Measurements from ENCODE around the gene CTDP1.
"Not testable (repeated sequence)": the region's sequence is repeated elsewhere in the genome, so short reads cannot be mapped to it uniquely, and the experiment has no call there.

Gene CTDP1

DNA sequence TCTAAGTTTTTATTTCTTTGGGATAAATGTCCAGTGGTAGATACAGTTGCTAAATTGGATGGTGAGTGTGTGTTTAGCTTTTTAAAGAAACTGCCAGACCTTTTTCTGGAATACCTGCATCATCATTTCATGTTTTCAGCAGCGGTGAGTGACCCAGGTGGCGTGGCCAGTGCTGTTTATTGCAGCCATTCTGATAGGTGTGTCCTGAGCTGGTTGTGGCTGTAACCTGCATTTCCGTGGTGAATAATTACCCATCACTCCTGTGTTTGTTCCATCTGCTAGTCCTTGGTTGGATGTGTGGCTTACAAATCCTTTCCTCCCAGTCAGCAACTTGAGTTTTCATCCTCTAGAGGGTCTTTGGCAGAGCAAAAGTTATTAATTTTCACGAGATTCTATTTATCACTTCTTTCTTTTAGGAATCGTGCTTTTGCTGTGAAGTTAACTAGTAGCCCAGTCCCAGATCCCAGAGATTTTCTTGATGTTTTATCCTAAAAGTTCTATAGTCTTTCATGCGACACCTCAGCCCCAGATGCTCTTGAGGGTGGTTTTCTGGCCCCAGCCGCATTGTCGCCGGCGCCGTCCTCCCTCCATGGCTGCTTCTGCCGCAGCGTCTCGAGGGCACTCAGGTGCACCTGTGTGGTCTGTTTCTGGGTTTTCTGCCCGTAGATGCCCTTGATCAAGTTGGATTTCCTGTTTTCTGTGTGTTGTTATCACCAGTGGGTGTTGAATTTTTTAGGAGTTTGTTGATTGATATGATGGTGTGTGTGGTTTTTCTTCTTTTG lies 44.9 kb downstream of the CTDP1 start:
- no peak for DNase-seq (ENCODE audit: low spot score)

- no peak for DNase-seq (ENCODE audit: low spot score)
Measured at GRCh38 chr18:79725486-79725885, 45.9 kb downstream of the CTDP1 start.

DNA sequence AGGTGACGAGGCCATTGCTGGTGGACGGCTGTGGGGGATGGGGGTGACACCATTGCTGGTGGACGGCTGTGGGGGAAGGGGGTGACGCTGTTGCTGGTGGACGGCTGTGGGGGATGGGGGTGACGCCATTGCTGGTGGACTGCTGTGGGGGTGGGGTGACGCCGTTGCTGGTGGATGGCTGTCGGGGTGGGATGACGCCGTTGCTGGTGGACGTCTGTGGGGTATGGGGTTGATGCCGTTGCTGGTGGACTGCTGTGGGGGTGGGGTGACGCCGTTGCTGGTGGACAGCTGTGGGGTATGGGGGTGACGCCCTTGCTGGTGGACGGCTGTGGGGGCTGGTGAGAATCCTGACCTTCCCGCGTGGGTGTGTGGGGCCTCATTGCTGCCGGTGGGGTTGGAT lies 47.1 kb downstream of the CTDP1 start:
- DNase-seq (ENCODE audit: low spot score), result no peak

DNA sequence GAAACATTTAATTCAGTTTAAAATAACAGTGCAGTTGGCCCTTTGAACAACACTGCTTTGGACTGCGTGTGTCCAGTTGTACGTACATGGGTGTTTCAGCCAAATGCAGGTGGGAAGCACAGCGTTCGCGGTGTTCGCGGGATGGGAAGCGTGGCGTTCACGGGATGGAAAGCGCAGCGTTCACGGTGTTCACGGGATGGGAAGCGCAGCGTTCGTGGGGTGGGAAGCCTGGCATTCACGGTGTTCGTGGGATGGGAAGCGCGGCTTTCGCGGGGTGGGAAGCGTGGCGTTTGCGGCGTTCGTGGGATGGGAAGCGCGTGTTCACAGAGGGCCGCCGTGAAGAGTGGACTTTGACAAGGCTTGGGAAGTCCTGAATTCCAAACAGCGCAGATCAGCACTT lies 47.6 kb downstream of the CTDP1 start:
- DNase-seq (ENCODE audit: low spot score), result no peak

- no peak for DNase-seq (ENCODE audit: low spot score)
Measured at GRCh38 chr18:79728931-79729586, 49.5 kb downstream of the CTDP1 start.

GRCh38 chr18:79729611-79730010 lies 50.0 kb downstream of the CTDP1 start:
- no peak for DNase-seq (ENCODE audit: low spot score)

DNA sequence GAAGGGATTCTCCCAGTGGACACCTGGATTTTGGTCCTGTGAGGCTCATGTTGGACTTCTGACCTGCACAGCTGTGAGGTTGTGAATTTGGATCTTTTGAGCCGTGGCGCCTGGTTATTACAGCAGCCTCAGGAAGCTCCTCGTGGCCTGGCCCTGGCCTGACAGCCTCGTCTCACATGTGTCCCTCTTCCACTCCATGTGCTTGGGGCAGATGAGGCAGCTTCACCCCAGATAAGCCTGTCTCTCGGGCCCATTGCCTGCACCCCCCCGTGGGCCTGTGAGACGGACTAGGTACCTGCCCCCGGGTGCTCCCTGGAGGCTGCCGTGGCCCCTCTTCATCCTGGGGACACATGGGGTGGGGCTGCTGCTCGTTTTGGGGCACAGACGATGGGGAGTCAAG lies 51.2 kb downstream of the CTDP1 start:
- no peak for DNase-seq (ENCODE audit: low spot score)

GRCh38 chr18:79731881-79732720 lies 52.5 kb downstream of the CTDP1 start:
- not testable (repeated sequence) for DNase-seq (ENCODE audit: low spot score)

DNA sequence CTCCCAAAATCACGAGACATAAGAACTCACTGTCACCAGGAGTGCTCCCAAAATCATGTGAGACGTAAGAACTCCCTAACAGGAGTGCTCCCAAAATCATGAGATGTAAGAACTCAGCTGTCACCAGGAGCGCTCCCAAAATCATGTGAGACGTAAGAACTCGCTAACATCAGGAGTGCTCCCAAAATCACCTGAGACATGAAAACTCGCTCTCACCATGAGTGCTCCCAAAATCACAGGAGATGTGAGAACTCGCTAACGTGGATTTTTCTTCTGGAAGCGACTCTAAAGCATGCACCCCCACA lies 53.1 kb downstream of the CTDP1 start:
- no peak for DNase-seq (ENCODE audit: low spot score)

GRCh38 chr18:79733135-79733701 lies 53.6 kb downstream of the CTDP1 start:
- no peak for DNase-seq (ENCODE audit: low spot score)

GRCh38 chr18:79733986-79734770 lies 54.6 kb downstream of the CTDP1 start:
- DNase-seq (ENCODE audit: low spot score), result no peak

DNA sequence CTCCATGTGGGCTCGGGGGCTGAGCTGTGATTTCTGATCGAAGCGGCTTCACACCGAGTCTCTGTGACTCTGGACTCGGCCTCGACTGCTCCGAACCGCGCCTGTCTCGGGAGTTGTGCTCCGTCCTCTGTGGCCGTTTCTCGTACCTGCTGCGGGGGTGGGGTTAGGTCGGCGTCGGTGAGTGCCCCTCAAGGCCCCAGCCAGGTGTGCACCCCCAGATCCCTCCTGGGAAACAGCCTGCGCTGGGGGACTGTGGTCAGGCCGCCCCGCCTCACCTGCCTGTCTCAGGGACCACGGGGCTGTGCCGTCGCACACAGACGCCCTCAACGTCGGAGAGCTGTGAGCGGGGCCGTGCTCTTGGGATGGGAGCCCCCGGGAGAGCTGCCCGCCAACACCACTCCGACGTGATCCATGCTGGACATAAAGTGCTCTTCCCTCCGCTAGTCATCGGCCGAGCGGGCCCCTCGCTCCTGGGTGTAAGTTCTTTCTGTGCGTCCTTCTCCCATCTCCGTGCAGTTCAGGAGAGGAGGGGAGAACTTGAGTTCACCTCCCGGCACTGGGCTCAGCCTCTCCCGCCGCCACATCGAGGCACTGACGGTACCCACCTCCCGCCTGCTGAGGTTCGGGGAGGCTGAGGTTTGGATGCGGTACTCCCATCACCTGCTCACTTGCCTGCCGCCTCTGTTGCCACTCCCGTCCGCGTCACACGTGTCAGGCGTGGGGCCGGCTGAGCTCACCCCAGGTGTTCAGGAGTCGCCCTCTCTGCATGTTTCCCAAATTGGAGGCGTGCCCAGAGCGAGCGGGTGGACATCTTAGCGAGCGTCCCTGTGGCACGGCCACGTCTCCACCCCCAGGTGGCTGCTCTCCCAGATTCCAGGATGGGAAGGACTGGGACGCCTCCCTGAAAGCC lies 55.7 kb downstream of the CTDP1 start:
- DNase-seq (ENCODE audit: low spot score), result no peak

DNA sequence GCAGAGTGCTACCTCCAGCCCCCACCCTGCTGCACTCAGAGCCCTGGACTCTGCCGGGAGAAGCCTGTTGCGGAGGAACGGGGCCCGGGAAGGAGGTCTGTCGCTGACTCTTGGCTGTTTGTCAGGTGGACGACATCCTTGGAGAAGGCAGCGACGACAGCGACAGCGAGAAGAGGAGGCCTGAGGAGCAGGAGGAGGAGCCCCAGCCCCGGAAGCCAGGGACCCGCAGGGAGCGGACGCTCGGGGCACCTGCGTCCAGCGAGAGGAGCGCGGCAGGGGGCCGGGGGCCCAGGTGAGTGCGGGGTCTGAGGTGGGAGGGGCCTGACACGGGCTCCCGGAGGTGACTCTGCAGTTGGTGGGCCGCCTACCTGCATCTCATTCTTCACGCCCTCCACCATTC lies 56.6 kb downstream of the CTDP1 start:
- no peak for DNase-seq (ENCODE audit: low spot score)

DNA sequence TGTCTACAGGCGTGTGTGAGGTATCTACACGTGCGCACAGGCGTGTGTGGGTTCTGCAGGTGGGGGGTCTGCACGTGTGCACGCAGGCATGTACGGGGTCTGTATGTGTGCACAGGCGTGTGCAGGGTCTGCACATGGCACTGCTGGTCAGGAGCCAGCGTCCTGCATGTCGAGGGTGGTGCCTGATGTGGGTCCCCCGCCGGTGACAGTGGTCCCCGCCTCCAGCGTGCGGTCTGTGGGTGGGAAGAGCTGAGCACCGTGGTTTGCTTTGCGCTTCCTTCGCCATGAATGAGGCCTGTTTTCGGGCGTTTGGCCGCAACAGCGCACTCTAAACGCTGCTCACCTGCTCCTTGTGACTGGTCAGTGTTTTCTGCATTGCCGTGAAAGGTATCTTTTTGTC lies 57.2 kb downstream of the CTDP1 start:
- DNase-seq (ENCODE audit: low spot score), result no peak

GRCh38 chr18:79737426-79737825 lies 57.8 kb downstream of the CTDP1 start:
- no peak for DNase-seq (ENCODE audit: low spot score)

DNA sequence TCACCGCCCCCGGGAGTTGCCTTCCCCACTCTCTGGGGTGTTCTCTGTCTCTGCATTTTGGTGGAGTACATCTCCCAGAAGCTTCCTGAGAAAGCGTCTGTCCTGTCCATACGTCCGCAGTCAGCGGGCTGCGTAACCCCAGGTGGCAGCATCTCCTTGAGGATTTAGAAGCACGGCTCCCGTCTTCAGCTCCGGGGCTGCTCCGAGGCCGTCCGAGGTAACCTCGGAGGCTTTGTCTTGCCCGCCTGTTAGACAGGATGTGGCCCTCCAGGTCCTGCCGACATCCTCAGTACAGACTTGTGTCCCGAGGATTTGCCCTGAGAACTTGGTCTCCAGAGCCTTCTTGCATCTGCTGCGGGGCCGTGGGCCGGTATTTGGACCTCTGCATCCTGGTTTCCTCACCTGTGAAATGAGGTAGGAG lies 58.4 kb downstream of the CTDP1 start:
- no peak for DNase-seq (ENCODE audit: low spot score)

GRCh38 chr18:79738581-79739439 lies 59.2 kb downstream of the CTDP1 start:
- DNase-seq (ENCODE audit: low spot score), result no peak

- no peak for DNase-seq (ENCODE audit: low spot score)
Measured at GRCh38 chr18:79739440-79739778, 59.8 kb downstream of the CTDP1 start.

GRCh38 chr18:79740047-79740446 lies 60.4 kb downstream of the CTDP1 start:
- DNase-seq (ENCODE audit: low spot score), result not testable (repeated sequence)
